Neuron (in vitro differentiated cells): ENCODE data around the gene GAS7.

Source experiments
- H2AFZ ChIP-seq: one replicate; pipeline ENCODE4 v1.6.1; 2013; ENCODE audit warnings: low read depth, mild to moderate bottlenecking, inconsistent platforms, low read length, moderate library complexity
- H3K27me3 ChIP-seq: one replicate; pipeline ENCODE4 v1.6.1; 2013; ENCODE audit warnings: low read length; ENCODE audit not compliant: insufficient read depth
- H3K36me3 ChIP-seq: one replicate; pipeline ENCODE4 v1.6.1; 2013; ENCODE audit warnings: low read length; ENCODE audit not compliant: insufficient read depth
- H3K4me1 ChIP-seq: one replicate; pipeline ENCODE4 v1.6.1; 2013; ENCODE audit warnings: low read length; ENCODE audit not compliant: insufficient read depth
- H3K4me3 ChIP-seq: 2 replicates; pipeline ENCODE4 v1.5.1; 2013; ENCODE audit warnings: mild to moderate bottlenecking, low read length, moderate library complexity
- H3K9me3 ChIP-seq: one replicate; pipeline ENCODE4 v1.6.1; 2013; ENCODE audit warnings: low read length

Gene GAS7

DNA sequence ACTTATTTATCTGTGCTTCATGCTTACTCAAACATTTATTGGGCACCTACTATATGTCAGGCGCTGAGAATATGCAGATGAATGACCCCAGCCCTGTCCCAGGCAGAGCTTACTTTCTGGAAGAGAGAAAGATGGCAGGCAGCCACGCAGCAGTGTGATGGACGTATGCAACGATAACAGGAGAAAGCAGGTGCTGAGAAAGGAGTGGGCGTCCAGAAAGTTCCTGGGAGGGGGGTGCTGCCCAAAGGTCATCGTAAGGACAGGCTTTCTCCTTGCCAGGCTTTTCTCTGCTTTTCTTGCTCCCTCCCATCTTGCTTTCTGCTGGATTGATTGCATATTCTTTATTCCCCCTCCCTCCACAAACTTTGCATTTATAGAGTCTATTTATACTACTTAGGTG lies 124.5 kb downstream of the GAS7 start:
- no peaks in the 10 kb centered on the region for H3K27me3 ChIP-seq
- H3K4me3 ChIP-seq: no peak overlapping the region
- no peak overlapping the region for H2AFZ ChIP-seq
- H3K4me1 ChIP-seq: no peaks in the 10 kb centered on the region
- H3K9me3 ChIP-seq: no peaks in the 10 kb centered on the region
- H3K36me3 ChIP-seq: no peaks in the 10 kb centered on the region

DNA sequence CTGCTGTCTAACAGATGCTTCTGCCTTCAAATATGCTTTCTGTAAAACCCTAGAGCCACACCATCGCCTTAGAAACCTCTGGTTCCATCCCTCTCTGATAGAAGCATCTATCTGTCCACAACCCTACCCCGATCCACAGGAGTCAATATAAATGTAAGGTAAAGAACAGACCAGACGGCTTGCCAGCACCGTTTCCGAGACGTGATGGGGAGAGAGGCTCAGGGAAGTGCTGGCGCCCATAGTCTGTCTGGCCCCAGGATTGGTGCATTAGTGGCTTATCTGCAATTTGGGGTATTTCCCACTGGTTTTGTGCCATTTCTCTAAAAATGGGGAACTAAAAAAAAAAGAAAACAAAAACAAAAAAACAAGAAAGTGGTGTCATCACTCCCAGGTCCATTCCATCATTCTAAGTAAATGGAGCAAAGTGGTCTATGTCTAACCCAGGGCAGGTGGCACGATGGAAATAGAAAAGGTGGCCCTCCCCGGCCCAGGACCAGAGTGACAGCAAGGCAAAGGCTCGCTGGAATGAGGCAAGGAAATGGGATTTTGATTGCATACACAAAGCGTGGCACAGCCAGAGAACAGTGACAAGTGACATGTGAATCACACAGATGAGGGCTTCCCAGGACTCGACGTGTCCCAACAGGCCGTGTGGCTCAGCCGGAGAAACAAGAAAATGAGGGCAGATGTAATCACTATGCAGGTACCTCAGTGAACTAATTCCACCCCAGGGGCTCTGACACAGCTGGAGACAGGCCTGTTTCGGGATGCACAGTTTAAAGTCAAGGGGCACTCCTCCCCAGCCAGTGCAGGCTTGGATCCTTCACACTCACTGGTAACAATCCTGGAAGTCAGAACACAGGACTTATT lies 125.6 kb downstream of the GAS7 start:
- no peak overlapping the region for H2AFZ ChIP-seq
- H3K4me1 ChIP-seq: no peaks in the 10 kb centered on the region
- H3K36me3 ChIP-seq: no peaks in the 10 kb centered on the region
- H3K27me3 ChIP-seq: no peaks in the 10 kb centered on the region
- no peak overlapping the region for H3K4me3 ChIP-seq
- H3K9me3 ChIP-seq: no peaks in the 10 kb centered on the region

GRCh38 chr17:10072086-10072485 lies 126.3 kb downstream of the GAS7 start:
- Histone ChIP-seq H2AFZ (no peak overlapping the region), H3K9me3 (no peaks in the 10 kb centered on the region), H3K4me1 (no peaks in the 10 kb centered on the region), H3K27me3 (no peaks in the 10 kb centered on the region), H3K4me3 (no peak overlapping the region), H3K36me3 (no peaks in the 10 kb centered on the region)

- Histone ChIP-seq H3K36me3 (no peaks in the 10 kb centered on the region), H3K9me3 (no peaks in the 10 kb centered on the region), H3K27me3 (no peaks in the 10 kb centered on the region), H2AFZ (no peak overlapping the region), H3K4me1 (no peaks in the 10 kb centered on the region), H3K4me3 (no peak overlapping the region)
Measured at GRCh38 chr17:10071141-10071540, 127.3 kb downstream of the GAS7 start.

GRCh38 chr17:10070690-10071089 lies 127.7 kb downstream of the GAS7 start:
- no peaks in the 10 kb centered on the region for H3K27me3 ChIP-seq
- H3K36me3 ChIP-seq: no peaks in the 10 kb centered on the region
- H3K9me3 ChIP-seq: no peaks in the 10 kb centered on the region
- no peak overlapping the region for H2AFZ ChIP-seq
- no peaks in the 10 kb centered on the region for H3K4me1 ChIP-seq
- no peak overlapping the region for H3K4me3 ChIP-seq

DNA sequence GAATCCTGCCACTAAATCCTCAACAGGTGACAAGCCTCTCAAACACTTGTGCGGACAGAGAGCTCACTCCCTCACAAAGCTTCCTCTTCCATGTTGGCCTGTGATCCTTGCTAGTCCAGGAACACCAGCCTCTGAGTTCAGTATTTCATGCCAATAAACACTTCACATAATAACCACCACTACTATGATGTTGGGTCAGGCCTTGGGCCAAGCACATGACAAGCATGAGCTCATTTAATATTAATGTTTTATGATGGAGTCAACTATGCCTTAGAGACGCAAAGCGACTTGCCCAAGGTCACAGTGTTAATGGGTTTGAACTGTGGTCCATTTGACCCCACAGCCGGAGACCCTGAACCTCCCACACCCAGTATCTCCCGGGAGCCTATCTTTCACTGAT lies 129.1 kb downstream of the GAS7 start:
- Histone ChIP-seq H2AFZ (no peak overlapping the region), H3K27me3 (no peaks in the 10 kb centered on the region), H3K4me3 (no peak overlapping the region), H3K4me1 (no peaks in the 10 kb centered on the region), H3K9me3 (no peaks in the 10 kb centered on the region), H3K36me3 (no peaks in the 10 kb centered on the region)

- Histone ChIP-seq H3K4me3 (no peak overlapping the region), H3K36me3 (no peaks in the 10 kb centered on the region), H2AFZ (no peak overlapping the region), H3K27me3 (no peaks in the 10 kb centered on the region), H3K4me1 (no peaks in the 10 kb centered on the region), H3K9me3 (no peaks in the 10 kb centered on the region)
Measured at GRCh38 chr17:10067446-10068143, 130.8 kb downstream of the GAS7 start.

DNA sequence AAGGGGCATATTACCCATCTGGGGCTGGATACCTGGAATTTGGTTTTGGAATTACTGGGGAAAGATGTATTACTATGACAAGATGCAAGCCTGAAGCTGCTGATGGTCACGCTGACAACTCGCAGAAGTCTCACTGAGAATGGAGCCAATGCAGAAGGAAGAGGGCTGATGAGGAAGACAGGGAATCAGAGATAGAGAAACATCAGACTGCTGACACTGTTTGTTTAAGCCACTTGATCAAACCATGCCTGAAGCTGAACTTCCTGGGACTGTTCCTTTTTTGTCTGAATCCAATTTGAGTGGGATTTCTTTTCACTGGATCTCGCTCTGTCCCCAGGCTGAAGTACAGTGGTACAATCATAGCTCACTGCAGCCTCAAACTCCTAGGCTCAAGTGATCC lies 133.9 kb downstream of the GAS7 start:
- no peaks in the 10 kb centered on the region for H3K36me3 ChIP-seq
- no peak overlapping the region for H2AFZ ChIP-seq
- no peaks in the 10 kb centered on the region for H3K9me3 ChIP-seq
- H3K27me3 ChIP-seq: no peaks in the 10 kb centered on the region
- no peak overlapping the region for H3K4me3 ChIP-seq
- peaks cover 4% of the 10 kb centered on the region for H3K4me1 ChIP-seq

GRCh38 chr17:10063730-10064241 lies 134.6 kb downstream of the GAS7 start:
- Histone ChIP-seq H2AFZ (no peak overlapping the region), H3K36me3 (no peaks in the 10 kb centered on the region), H3K27me3 (peaks cover 2% of the 10 kb centered on the region), H3K4me1 (peaks cover 5% of the 10 kb centered on the region), H3K4me3 (no peak overlapping the region), H3K9me3 (no peaks in the 10 kb centered on the region)

- H3K4me3 ChIP-seq: no peak overlapping the region
- no peaks in the 10 kb centered on the region for H3K9me3 ChIP-seq
- H2AFZ ChIP-seq: no peak overlapping the region
- no peaks in the 10 kb centered on the region for H3K36me3 ChIP-seq
- peaks cover 5% of the 10 kb centered on the region for H3K4me1 ChIP-seq
- peaks cover 2% of the 10 kb centered on the region for H3K27me3 ChIP-seq
Measured at GRCh38 chr17:10062691-10063385, 135.6 kb downstream of the GAS7 start.

DNA sequence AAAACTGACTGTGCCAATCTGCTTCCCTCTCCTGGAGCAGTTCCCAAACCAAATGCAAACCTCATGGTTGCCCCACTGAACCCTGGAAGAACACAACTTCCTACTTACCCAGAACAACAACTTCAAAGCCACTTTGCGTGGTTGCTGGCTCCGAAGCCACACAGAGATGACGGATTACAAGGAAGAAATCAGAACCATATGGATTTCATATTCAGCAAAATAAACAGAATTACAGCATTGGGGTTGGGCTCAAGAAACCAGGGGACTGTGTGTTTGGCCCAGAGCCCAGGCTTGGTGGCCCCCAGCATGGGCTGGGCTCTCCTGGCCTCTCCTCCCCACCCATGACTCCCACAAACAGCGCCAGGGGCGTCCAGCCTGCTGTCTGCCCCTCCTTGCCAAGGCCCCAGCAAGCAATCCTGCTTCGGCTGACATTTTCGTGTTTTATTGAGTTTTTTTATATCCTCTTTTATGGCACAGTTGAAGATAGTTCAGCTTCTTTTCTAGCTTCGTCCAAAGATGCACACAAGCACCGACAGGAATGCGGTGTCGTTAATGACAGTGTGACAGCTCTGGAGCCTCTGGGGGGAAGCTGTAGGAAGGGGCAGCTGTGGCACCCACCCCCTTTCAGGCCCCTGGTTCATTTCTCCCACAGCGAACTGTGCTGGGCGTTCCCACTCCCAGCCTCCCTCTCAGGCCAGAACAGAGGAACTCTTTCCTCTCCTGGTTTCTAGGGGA lies 137.1 kb downstream of the GAS7 start:
- no peak overlapping the region for H3K4me3 ChIP-seq
- no peak overlapping the region for H2AFZ ChIP-seq
- H3K27me3 ChIP-seq: peaks cover 2% of the 10 kb centered on the region
- H3K9me3 ChIP-seq: no peaks in the 10 kb centered on the region
- no peaks in the 10 kb centered on the region for H3K36me3 ChIP-seq
- H3K4me1 ChIP-seq: peaks cover 5% of the 10 kb centered on the region

DNA sequence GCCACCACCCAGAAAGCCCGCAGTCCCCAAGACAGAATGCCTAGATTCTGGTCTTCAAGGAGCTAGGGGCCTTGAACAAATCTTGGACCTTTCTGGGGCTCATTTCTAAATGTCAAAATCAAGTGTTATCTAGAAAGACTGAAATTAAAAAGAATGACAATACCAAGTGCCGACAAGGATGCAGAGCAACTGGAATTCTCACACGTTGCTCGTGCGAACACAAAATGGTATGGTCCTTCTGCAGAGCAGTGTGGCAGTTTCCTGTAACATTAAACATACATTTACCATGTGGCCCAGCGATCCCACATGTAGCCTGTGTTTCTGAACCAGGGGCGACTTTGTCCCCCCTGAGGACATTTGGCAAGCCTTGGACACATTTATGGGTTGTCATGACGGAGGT lies 137.9 kb downstream of the GAS7 start:
- peaks cover 2% of the 10 kb centered on the region for H3K27me3 ChIP-seq
- H3K4me3 ChIP-seq: no peak overlapping the region
- H3K4me1 ChIP-seq: peaks cover 5% of the 10 kb centered on the region
- H3K36me3 ChIP-seq: no peaks in the 10 kb centered on the region
- H2AFZ ChIP-seq: no peak overlapping the region
- H3K9me3 ChIP-seq: no peaks in the 10 kb centered on the region
